HEK293 (cell line): ENCODE results near the gene TADA1.
"Not testable (repeated sequence)": the region's sequence is repeated elsewhere in the genome, so short reads cannot be mapped to it uniquely, and the experiment has no call there.

Experiments used
- CTCF ChIA-PET: fragments of 350-600 bp; formaldehyde crosslinking; extraction: SDS; loops from one replicate; lab custom pipeline; 2021; ENCODE audit warnings: antibody characterized with exemption; lab: Yijun Ruan, JAX
- POLR2A ChIA-PET: fragments of 300-600 bp; formaldehyde crosslinking; extraction: SDS; loops from one replicate; lab custom pipeline; 2020; ENCODE audit warnings: antibody characterized with exemption, inconsistent platforms; lab: Yijun Ruan, JAX
- H3K27ac ChIP-seq: fragments of 200-500 bp; sonication (Bioruptor generic); 2 replicates; pipeline ENCODE4 v1.5.1; 2014; ENCODE audit warnings: low read depth, low read length, control low read depth, inconsistent platforms; ENCODE audit errors: extremely low read depth
- H3K36me3 ChIP-seq, 2 experiments: fragments of 200-500 bp in 1 of 2; sonication (Bioruptor generic) in 1 of 2; 1 replicate in 1 of 2; 2 replicates in 1 of 2; pipeline ENCODE4 v1.5.1; 2014 to 2017; ENCODE audit warnings: inconsistent platforms in 2 of 2, low read length in 2 of 2; ENCODE audit not compliant: control insufficient read depth in 2 of 2, insufficient read depth in 1 of 2
- H3K4me1 ChIP-seq: fragments of 200-500 bp; sonication (Bioruptor generic); 2 replicates; pipeline ENCODE4 v1.5.1; 2014; ENCODE audit warnings: mild to moderate bottlenecking, low read length, inconsistent platforms; ENCODE audit not compliant: control insufficient read depth, insufficient read depth
- H3K4me3 ChIP-seq: 2 replicates; pipeline ENCODE4 v1.5.1; 2011; ENCODE audit warnings: low read depth, mild to moderate bottlenecking, control low read depth, low read length, moderate library complexity
- H3K9me3 ChIP-seq: fragments of 200-500 bp; sonication (Bioruptor generic); 2 replicates; pipeline ENCODE4 v1.5.1; 2014; ENCODE audit warnings: low read depth, low read length, inconsistent platforms; ENCODE audit not compliant: control insufficient read depth, insufficient read depth
- AEBP2 ChIP-seq: fragments of 450-650 bp; formaldehyde crosslinking; IDR thresholded peaks from 2 replicates; pipeline ENCODE4 v1.5.1; 2016; ENCODE audit warnings: missing biosample characterization, missing genetic modification characterization, borderline replicate concordance
- ZBTB26 ChIP-seq: fragments of 450-650 bp; formaldehyde crosslinking; optimal IDR thresholded peaks from 2 replicates; pipeline ENCODE3; 2016; ENCODE audit warnings: missing biosample characterization, mild to moderate bottlenecking, missing genetic modification characterization
- ZEB2 ChIP-seq: fragments of 450-650 bp; formaldehyde crosslinking; IDR thresholded peaks from 2 replicates; pipeline ENCODE4 v1.5.1; 2016; ENCODE audit warnings: missing biosample characterization, missing genetic modification characterization
- ZNF26 ChIP-seq: fragments of 450-650 bp; formaldehyde crosslinking; IDR thresholded peaks from 2 replicates; pipeline ENCODE4 v1.5.1; 2016; ENCODE audit warnings: missing biosample characterization, missing genetic modification characterization
- ZNF292 ChIP-seq: fragments of 450-650 bp; formaldehyde crosslinking; IDR thresholded peaks from 2 replicates; pipeline ENCODE4 v1.5.1; 2016; ENCODE audit warnings: low read depth, missing biosample characterization, missing genetic modification characterization, borderline replicate concordance
- ZNF302 ChIP-seq: fragments of 450-650 bp; formaldehyde crosslinking; IDR thresholded peaks from 2 replicates; pipeline ENCODE4 v1.5.1; 2016; ENCODE audit warnings: missing biosample characterization, missing genetic modification characterization, low read depth
- ZNF514 ChIP-seq: fragments of 450-650 bp; formaldehyde crosslinking; IDR thresholded peaks from 2 replicates; pipeline ENCODE4 v1.5.1; 2016; ENCODE audit warnings: missing biosample characterization, missing genetic modification characterization
- ZNF571 ChIP-seq: fragments of 450-650 bp; formaldehyde crosslinking; IDR thresholded peaks from 2 replicates; pipeline ENCODE4 v1.5.0; 2017; ENCODE audit warnings: missing biosample characterization, missing genetic modification characterization
- ZNF837 ChIP-seq: fragments of 450-650 bp; formaldehyde crosslinking; IDR thresholded peaks from 2 replicates; pipeline ENCODE4 v1.5.1; 2016; ENCODE audit warnings: missing biosample characterization, missing genetic modification characterization

Gene TADA1

GRCh38 chr1:166884971-166885370 is 8.9 kb upstream of the TADA1 start:
- H3K9me3 ChIP-seq = no peaks in the 10 kb centered on the region
- TF ChIP-seq ZNF26 (tag by site-specific recombination) = no peak
- ChIA-PET CTCF (interaction anchor here (0.8 to 1.0 kb wide), 2 partner anchors 172 to 174 kb away, joined by 3 to 4 read pairs; no protein-coding TSS in a partner anchor), POLR2A (no interaction called here)
- no peaks in the 10 kb centered on the region for H3K4me1 ChIP-seq
- H3K27ac ChIP-seq = no peak overlapping the region
- H3K4me3 ChIP-seq = no peak overlapping the region
- no peaks in the 10 kb centered on the region for H3K36me3 ChIP-seq

GRCh38 chr1:166884040-166884642 is 8.1 kb upstream of the TADA1 start:
- ChIA-PET POLR2A (no interaction called here), CTCF (interaction anchor here (0.6 to 2.1 kb wide), 3 partner anchors 26 to 174 kb away, joined by 3 to 21 read pairs (median 4); no protein-coding TSS in a partner anchor)
- TF ChIP-seq ZEB2 (tag by site-specific recombination) (no peak), ZBTB26 (tag by site-specific recombination) (no peak), ZNF514 (tag by site-specific recombination) (no peak), ZNF571 (tag by site-specific recombination) (no peak)
- Histone ChIP-seq H3K36me3 (no peaks in the 10 kb centered on the region), H3K4me3 (no peak overlapping the region), H3K27ac (no peak overlapping the region), H3K4me1 (no peaks in the 10 kb centered on the region), H3K9me3 (no peaks in the 10 kb centered on the region)

GRCh38 chr1:166882893-166883292 is 6.8 kb upstream of the TADA1 start:
- ChIA-PET CTCF (interaction anchor here (0.8 to 2.1 kb wide), 3 partner anchors 23 to 175 kb away, joined by 4 to 21 read pairs (median 4); no protein-coding TSS in a partner anchor), POLR2A (no interaction called here)
- no peaks in the 10 kb centered on the region for H3K36me3 ChIP-seq
- no peak for TF ChIP-seq ZNF837
- no peak for TF ChIP-seq ZNF292 (tag by site-specific recombination)
- no peak for TF ChIP-seq AEBP2
- no peak for TF ChIP-seq ZNF302 (tag by site-specific recombination)
- TF ChIP-seq, all 188 proteins: peak for 0
- Histone ChIP-seq H3K27ac (no peak overlapping the region), H3K4me1 (no peaks in the 10 kb centered on the region), H3K9me3 (no peaks in the 10 kb centered on the region), H3K4me3 (no peak overlapping the region)

- H3K9me3 ChIP-seq, H3K4me1 ChIP-seq, H3K36me3 ChIP-seq, H3K27ac ChIP-seq, POLR2A ChIA-PET, H3K4me3 ChIP-seq: not testable (repeated sequence)
- CTCF ChIA-PET = interaction anchor here (0.7 to 4.6 kb wide), 4 partner anchors 32 to 1374 kb away, joined by 3 to 18 read pairs (median 4); no protein-coding TSS in a partner anchor
These were observed 2.3 kb upstream of the TADA1 start for GRCh38 chr1:166878173-166878917.
